Amniotic stem cell (primary cell): ENCODE results near the gene CDH4.
"Not testable (repeated sequence)": the region's sequence is repeated elsewhere in the genome, so short reads cannot be mapped to it uniquely, and the experiment has no call there.

ENCODE experiments used
- DNase-seq: peaks from one replicate; lab custom pipeline; 2025; lab: John Stamatoyannopoulos, UW

CDH4 gene

DNA sequence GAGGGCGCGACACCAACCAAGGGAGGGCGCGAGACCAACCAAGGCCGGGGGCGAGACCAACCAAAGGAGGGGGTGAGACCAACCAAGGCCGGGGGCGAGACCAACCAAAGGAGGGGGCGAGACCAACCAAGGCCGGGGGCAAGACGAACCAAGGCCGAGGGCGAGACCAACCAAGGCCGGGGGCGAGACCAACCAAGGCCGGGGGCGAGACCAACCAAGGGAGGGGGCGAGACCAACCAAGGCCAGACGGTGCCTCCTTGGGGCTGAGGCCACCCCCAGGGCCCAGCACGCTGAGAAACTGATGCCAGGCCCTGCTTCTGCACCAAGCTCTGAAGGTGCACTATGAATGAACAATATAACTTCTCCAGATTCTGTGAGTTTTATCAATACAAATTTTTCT, 726.4 kb downstream of the CDH4 start:
- DNase-seq, result no peak

GRCh38 chr20:61979090-61979489, 727.0 kb downstream of the CDH4 start:
- no peak for DNase-seq

GRCh38 chr20:61979701-61980635, 727.9 kb downstream of the CDH4 start:
- DNase-seq, result no peak

DNA sequence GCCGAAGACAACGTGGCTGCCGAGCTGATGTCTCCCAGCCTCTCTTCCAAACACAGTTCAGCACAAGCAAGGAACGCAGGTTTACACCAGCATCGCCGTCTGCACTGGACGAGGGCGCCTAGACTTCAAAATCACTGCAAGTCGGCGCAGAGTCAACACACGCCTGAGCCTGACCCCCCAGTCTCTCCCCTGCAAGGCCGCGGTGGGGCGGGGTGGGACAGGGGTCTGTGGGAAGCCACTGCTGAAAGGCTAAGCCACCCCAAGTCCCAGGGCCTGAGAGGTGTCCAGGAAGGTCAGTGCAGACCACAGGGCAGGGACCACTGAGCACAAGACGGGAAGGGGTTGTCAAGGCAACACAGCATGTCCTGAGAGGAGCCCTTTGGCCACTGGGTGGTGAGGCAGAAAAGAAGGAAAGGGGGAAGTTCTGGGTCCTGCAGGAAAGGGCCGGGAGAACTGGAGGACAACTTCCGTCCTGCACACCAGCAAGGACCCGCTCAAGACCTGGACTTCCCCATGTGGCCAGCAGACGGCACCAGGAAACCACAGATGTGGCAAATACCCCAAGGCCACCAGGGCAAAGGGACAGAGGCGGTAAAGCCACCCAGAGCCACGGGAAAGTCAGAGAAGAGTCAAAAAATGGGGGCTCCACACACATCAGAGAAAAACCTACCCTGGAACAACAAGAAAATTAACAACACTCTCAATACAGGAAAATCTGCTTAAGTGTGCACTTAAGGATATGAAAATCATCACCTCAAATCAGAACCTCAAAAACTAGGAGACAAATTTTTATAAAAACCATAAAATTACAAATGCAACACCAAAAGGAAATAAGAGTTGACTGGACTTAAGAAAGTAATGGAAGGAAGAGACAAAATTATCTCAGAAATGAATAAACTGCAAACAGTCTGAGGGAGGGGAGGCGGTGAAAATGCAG, 728.9 kb downstream of the CDH4 start:
- no peak for DNase-seq

DNA sequence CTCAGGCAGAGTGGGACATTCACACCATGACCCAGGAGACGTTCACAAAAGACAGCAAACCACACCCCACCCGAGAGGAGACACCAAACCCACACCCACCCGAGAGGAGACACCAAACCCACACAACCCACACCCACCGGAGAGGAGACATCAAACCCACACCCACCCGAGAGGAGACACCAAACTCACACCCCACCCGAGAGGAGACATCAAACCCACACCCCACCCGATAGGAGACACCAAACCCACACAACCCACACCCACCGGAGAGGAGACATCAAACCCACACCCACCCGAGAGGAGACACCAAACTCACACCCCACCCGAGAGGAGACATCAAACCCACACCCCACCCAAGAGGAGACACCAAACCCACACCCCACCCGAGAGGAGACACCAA, 729.6 kb downstream of the CDH4 start:
- DNase-seq, result not testable (repeated sequence)

- DNase-seq, result no peak
Measured at GRCh38 chr20:61982191-61982950, 730.3 kb downstream of the CDH4 start.

GRCh38 chr20:61982951-61983315, 730.9 kb downstream of the CDH4 start:
- DNase-seq, result no peak

- DNase-seq, result no peak
Measured at GRCh38 chr20:61983965-61984364, 731.9 kb downstream of the CDH4 start.

DNA sequence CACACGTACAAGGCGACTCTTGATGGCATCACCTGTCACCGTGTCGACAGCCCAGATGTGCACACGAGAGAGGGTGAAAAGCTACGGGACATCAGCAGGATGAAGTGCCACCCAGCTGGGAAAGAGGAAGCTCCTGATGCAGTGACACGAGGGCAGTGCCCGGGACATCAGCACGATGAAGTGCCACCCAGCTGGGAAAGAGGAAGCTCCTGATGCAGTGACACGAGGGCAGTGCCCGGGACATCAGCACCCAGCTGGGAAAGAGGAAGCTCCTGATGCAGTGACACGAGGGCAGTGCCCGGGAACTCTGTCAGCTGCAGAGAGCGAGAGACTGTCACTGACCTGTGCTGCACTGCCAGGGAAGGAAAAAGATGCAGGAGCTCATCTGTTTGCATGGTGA, 732.4 kb downstream of the CDH4 start:
- not testable (repeated sequence) for DNase-seq

DNA sequence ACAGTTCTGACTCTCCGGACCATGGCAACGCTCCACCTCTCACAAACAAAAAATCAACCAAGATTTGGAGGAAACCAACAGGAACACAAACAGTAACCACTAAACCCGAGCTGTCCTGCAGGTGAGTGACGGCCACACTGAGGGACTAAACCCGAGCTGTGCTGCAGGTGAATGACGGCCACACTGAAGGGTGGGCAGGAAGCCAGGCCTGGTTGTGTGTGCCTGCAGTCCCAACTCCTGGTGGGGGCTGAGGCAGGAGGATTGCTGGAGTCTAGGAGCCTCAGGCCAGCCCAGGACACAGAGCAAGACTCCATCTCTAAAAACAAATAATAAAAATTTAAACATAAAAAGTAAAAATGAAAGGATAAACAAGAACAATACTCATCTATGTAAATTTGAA, 733.0 kb downstream of the CDH4 start:
- DNase-seq, result no peak

DNA sequence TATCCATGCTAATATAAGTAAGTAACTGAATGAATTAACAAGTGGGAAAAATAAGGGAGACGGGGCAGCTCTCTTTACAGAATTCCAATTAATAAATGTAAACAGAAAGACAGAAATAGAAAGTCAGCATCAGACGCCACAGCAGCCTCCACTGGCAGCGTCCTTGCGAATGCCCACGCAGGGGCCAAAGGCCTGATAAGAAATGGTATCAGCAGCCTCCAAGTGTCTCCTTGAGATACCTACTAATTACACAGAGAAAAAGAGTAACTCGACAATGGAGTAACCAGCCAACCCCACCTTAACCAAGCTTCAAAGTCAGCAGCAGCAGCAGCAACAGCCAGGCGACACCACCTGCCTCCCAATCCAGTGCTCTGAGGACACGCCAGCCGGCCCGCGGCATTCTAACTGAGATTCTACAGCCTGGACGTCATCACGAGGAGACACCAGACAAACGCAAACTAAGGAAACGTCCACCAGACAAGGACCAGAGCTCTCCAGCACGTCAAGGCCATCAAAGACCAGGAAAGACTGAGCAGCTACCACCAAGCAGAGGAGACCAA, 734.8 kb downstream of the CDH4 start:
- no peak for DNase-seq

- DNase-seq, result no peak
Measured at GRCh38 chr20:61988665-61989064, 736.6 kb downstream of the CDH4 start.

GRCh38 chr20:61989741-61990140, 737.7 kb downstream of the CDH4 start:
- no peak for DNase-seq
